ENCODE data around the gene MICAL1. TPM values are rescaled to one million over a fixed set of nuclear protein-coding genes. Genes with fewer than 3 reads are reported as not detected.

MICAL1 gene
- total RNA-seq, 1 experiment from 2014 or later: 23.2 TPM

GRCh38 chr6:109460161-109460829, 4.7 kb upstream of the MICAL1 start:
- H3K9me3 Mint-ChIP-seq (ENCODE audit: unreplicated experiment): no peaks in the 10 kb centered on the region
- no peak for DNase-seq (ENCODE audit: unreplicated experiment)
- H3K27me3 Mint-ChIP-seq (ENCODE audit: insufficient read depth, unreplicated experiment): no peaks in the 10 kb centered on the region
- intact Hi-C loops (cut with micrococcal nuclease): no loop called here
- no peak overlapping the region for H3K27ac Mint-ChIP-seq (ENCODE audit: low read depth, unreplicated experiment)
- peaks cover 18% of the 10 kb centered on the region for H3K4me1 Mint-ChIP-seq (ENCODE audit: insufficient read depth, unreplicated experiment)
- H3K36me3 Mint-ChIP-seq (ENCODE audit: insufficient read depth, unreplicated experiment): peaks cover 37% of the 10 kb centered on the region
- ChIA-PET POLR2A (interaction anchor here (1.5 to 3.2 kb wide), 3 partner anchors 12 to 78 kb away, joined by 3 to 10 read pairs (median 8); partner anchors contain the start of genes CD164, PPIL6 and SMPD2), CTCF (interaction anchor here (0.6 kb wide), 1 partner anchor 231 kb away, joined by 4 read pairs; the partner anchor contains the start of genes AK9 and FIG4)
- BruUV-seq (replicated peaks): no TSS peak
- TF ChIP-seq CTCF (IDR thresholded peaks at IDR 0.05; ENCODE audit: unreplicated experiment): no peak
- H3K4me3 Mint-ChIP-seq (ENCODE audit: unreplicated experiment): no peak overlapping the region

GRCh38 chr6:109458774-109459531, 3.4 kb upstream of the MICAL1 start:
- CTCF ChIA-PET: interaction anchor here (0.6 kb wide), 1 partner anchor 290 kb away, joined by 3 read pairs; no protein-coding TSS in a partner anchor
- Mint-ChIP-seq H3K4me1 (ENCODE audit: insufficient read depth, unreplicated experiment) (peaks cover 18% of the 10 kb centered on the region), H3K9me3 (ENCODE audit: unreplicated experiment) (no peaks in the 10 kb centered on the region), H3K4me3 (ENCODE audit: unreplicated experiment) (no peak overlapping the region), H3K27me3 (ENCODE audit: insufficient read depth, unreplicated experiment) (no peaks in the 10 kb centered on the region), H3K27ac (ENCODE audit: low read depth, unreplicated experiment) (no peak overlapping the region), H3K36me3 (ENCODE audit: insufficient read depth, unreplicated experiment) (peaks cover 23% of the 10 kb centered on the region)
- no peak for TF ChIP-seq CTCF (IDR thresholded peaks at IDR 0.05; ENCODE audit: unreplicated experiment)
- intact Hi-C loops (cut with micrococcal nuclease): loop anchor here (5.0 kb wide), 1 partner anchor 77 kb away; the partner anchor contains the start of gene CD164
- POLR2A ChIA-PET: interaction anchor here (1.7 to 3.2 kb wide), 2 partner anchors 14 to 18 kb away, joined by 5 to 8 read pairs; partner anchors contain the start of genes PPIL6 and SMPD2
- DNase-seq (ENCODE audit: unreplicated experiment): no peak
- no TSS peak for BruUV-seq (replicated peaks)

DNA sequence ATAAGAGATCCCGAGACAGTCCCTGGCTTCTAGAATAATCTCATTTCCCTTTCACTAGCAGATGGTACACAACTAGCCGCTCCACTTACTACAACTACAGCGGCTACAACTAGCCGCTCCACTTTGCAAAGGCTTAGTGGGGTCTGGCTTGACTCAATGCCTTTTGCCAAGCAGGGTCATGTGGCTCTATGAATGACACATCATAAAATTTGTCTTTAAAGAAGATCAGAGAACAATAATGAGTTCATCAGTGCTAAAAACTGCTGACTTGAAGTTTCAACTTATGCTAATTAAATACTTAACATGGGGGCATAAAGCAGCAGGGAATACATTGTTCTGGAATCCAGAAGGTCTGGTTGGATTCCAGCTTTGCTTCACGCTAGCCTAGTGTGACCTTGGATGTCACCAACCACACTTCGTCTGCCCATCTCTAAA, 2.0 kb upstream of the MICAL1 start:
- Mint-ChIP-seq H3K4me3 (ENCODE audit: unreplicated experiment) (no peak overlapping the region), H3K27me3 (ENCODE audit: insufficient read depth, unreplicated experiment) (no peaks in the 10 kb centered on the region), H3K9me3 (ENCODE audit: unreplicated experiment) (no peaks in the 10 kb centered on the region), H3K27ac (ENCODE audit: low read depth, unreplicated experiment) (no peak overlapping the region), H3K4me1 (ENCODE audit: insufficient read depth, unreplicated experiment) (peaks cover 18% of the 10 kb centered on the region), H3K36me3 (ENCODE audit: insufficient read depth, unreplicated experiment) (peaks cover 16% of the 10 kb centered on the region)
- TF ChIP-seq CTCF (IDR thresholded peaks at IDR 0.05; ENCODE audit: unreplicated experiment): no peak
- POLR2A ChIA-PET: interaction anchor here (1.2 to 4.8 kb wide), 2 partner anchors 15 to 74 kb away, joined by 3 to 20 read pairs; partner anchors contain the start of genes PPIL6 and SMPD2
- BruUV-seq (replicated peaks): no TSS peak
- intact Hi-C loops (cut with micrococcal nuclease): loop anchor here (5.0 kb wide), 1 partner anchor 75 kb away; the partner anchor contains the start of gene CD164
- DNase-seq (ENCODE audit: unreplicated experiment): no peak
- CTCF ChIA-PET: interaction anchor here (0.9 to 1.9 kb wide), 3 partner anchors 13 to 24 kb away, joined by 3 to 7 read pairs (median 4); no protein-coding TSS in a partner anchor

Measured in MCF 10A (cell line).